Activated B cell treated with CpG ODN at 0.5 μM for 24 hours (primary cell): Measurements from ENCODE around the gene REG1A. TPM values are rescaled to one million over a fixed set of nuclear protein-coding genes. Genes with fewer than 3 reads are reported as not detected.

Experiments used
- ATAC-seq: fragments of 200-7000 bp; cut with Tn5 transposase; one replicate; pipeline ENCODE4 v1.10.0; 2021; ENCODE audit warnings: low read depth, mild to moderate bottlenecking, moderate library complexity
- CTCF ChIA-PET: fragments of 350-600 bp; sonication (Branson Sonifier 250); formaldehyde crosslinking; loops from one replicate; lab custom pipeline; 2021; ENCODE audit warnings: antibody characterized with exemption; lab: Charles Lee
- POLR2A ChIA-PET: fragments of 350-600 bp; sonication (Branson Sonifier 250); formaldehyde crosslinking; loops from one replicate; lab custom pipeline; 2021; ENCODE audit warnings: antibody characterized with exemption; lab: Charles Lee
- DNase-seq: peaks from one replicate; pipeline ENCODE4 v3.0.0; 2022
- H3K27ac Mint-ChIP-seq: one replicate; pipeline ENCODE4 v1.8.0; 2020; ENCODE audit warnings: mixed read lengths
- H3K27me3 Mint-ChIP-seq: one replicate; pipeline ENCODE4 v1.8.0; 2021; ENCODE audit warnings: mixed read lengths
- H3K36me3 Mint-ChIP-seq: one replicate; pipeline ENCODE4 v1.8.0; 2021; ENCODE audit warnings: low read depth, mixed read lengths
- H3K4me1 Mint-ChIP-seq: one replicate; pipeline ENCODE4 v1.8.0; 2021; ENCODE audit warnings: mixed read lengths
- H3K4me3 Mint-ChIP-seq: one replicate; pipeline ENCODE4 v1.8.0; 2020; ENCODE audit warnings: mild to moderate bottlenecking, mixed read lengths
- H3K9me3 Mint-ChIP-seq: one replicate; pipeline ENCODE4 v1.8.0; 2020; ENCODE audit warnings: mixed read lengths
- intact Hi-C: fragments of 100-400 bp; cut with micrococcal nuclease; formaldehyde crosslinking; loops from one replicate; pipeline ENCODE4 v1.15.1; 2024
- total RNA-seq: library from RNA; stranded (reverse); gene quantifications from 2 replicates; pipeline ENCODE4 v1.2.3, GENCODE V29; 2022
- TF ChIP-seq, protein P1 (sequence below): fragments of 200-600 bp; IDR thresholded peaks from one replicate; pipeline ENCODE4 v1.8.0; 2022; ENCODE audit warnings: antibody characterized with exemption, mild to moderate bottlenecking

The REG1A gene
- total RNA-seq, 1 donor from 2014 or later: not detected

DNA sequence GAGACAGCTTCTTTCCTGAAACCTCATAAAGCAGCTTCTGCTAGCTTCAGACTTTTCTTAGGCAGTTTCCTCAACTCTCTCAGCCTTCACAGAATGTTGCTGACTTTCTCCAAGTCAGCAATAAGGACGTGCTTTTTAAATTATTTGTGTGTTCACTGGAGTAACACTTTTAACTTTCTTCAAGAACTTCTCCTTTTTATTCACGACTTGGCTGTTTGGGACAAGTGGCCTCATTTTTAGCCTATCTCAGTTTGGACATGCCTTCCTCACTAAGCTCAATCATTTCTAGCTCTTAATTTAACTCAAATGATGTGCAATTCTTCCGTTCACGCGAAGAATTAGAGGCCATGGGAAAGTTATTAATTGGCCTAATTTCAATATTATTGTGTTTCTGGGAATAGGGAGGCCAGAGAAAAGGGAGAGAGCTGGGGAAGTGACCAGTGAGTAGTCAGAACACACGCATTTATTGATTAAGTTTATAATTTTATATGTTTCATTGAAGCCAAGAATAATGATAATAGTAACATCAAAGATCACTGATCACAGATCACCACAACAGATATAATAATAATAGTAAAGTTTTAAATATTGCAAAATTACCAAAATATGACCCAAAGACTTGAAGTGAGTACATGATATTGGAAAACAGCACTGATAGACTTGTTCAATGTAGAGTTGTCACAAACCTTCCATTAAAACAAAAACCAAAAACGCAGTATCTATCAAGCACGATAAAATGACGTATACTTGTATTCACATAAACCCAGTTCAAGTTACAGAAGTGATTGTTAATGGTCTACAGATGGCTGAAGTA lies 4.8 kb downstream of the REG1A start:
- ChIA-PET CTCF (no interaction called here), POLR2A (no interaction called here)
- Mint-ChIP-seq H3K4me1 (no peaks in the 10 kb centered on the region), H3K27ac (no peak overlapping the region), H3K9me3 (peaks cover 3% of the 10 kb centered on the region), H3K36me3 (no peaks in the 10 kb centered on the region), H3K27me3 (no peaks in the 10 kb centered on the region), H3K4me3 (no peak overlapping the region)
- intact Hi-C loops: no loop called here
- DNase-seq (no peak), ATAC-seq (no peak)
- TF ChIP-seq, protein P1, sequence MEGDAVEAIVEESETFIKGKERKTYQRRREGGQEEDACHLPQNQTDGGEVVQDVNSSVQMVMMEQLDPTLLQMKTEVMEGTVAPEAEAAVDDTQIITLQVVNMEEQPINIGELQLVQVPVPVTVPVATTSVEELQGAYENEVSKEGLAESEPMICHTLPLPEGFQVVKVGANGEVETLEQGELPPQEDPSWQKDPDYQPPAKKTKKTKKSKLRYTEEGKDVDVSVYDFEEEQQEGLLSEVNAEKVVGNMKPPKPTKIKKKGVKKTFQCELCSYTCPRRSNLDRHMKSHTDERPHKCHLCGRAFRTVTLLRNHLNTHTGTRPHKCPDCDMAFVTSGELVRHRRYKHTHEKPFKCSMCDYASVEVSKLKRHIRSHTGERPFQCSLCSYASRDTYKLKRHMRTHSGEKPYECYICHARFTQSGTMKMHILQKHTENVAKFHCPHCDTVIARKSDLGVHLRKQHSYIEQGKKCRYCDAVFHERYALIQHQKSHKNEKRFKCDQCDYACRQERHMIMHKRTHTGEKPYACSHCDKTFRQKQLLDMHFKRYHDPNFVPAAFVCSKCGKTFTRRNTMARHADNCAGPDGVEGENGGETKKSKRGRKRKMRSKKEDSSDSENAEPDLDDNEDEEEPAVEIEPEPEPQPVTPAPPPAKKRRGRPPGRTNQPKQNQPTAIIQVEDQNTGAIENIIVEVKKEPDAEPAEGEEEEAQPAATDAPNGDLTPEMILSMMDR: no peak

DNA sequence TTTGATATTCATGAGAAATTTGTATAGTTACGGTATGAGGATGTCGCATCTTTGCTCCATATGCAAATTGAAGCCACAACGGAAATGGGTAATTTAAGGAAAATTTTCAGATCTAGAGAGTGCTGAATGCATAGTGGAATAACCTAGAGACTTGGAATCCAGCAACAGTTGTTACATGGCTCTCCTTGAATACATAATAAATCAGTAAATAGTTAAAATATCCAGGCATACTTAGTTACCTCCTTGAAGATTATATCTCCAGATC lies 5.4 kb downstream of the REG1A start:
- Mint-ChIP-seq H3K36me3 (no peaks in the 10 kb centered on the region), H3K4me3 (no peak overlapping the region), H3K27me3 (no peaks in the 10 kb centered on the region), H3K27ac (no peak overlapping the region), H3K4me1 (no peaks in the 10 kb centered on the region), H3K9me3 (peaks cover 3% of the 10 kb centered on the region)
- TF ChIP-seq, protein P1: no peak
- ChIA-PET POLR2A (no interaction called here), CTCF (no interaction called here)
- ATAC-seq (no peak), DNase-seq (no peak)
- intact Hi-C loops: no loop called here

DNA sequence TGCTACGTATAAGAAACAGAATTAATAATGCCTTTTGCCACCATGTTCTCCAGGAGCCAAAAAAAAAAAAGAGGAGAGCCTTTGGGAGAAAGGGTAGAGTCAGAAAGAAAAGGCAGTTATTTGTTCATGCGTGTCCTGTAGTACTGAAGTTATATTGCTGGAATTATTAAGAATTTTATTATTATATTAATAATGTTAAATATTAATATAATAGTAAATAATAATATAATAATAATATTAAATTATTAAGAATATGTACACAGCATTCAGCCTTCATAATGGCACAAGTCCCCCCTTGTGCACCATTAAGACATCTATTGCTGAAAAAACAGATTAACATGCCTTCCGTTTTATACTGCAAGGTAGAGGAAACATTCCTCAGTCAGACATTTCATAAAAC lies 8.1 kb downstream of the REG1A start:
- Mint-ChIP-seq H3K27ac (no peak overlapping the region), H3K9me3 (no peaks in the 10 kb centered on the region), H3K4me3 (no peak overlapping the region), H3K36me3 (no peaks in the 10 kb centered on the region), H3K4me1 (no peaks in the 10 kb centered on the region), H3K27me3 (no peaks in the 10 kb centered on the region)
- POLR2A ChIA-PET: no interaction called here
- intact Hi-C loops: no loop called here
- ATAC-seq (no peak), DNase-seq (no peak)
- CTCF ChIA-PET: no interaction called here
- TF ChIP-seq, protein P1: no peak

DNA sequence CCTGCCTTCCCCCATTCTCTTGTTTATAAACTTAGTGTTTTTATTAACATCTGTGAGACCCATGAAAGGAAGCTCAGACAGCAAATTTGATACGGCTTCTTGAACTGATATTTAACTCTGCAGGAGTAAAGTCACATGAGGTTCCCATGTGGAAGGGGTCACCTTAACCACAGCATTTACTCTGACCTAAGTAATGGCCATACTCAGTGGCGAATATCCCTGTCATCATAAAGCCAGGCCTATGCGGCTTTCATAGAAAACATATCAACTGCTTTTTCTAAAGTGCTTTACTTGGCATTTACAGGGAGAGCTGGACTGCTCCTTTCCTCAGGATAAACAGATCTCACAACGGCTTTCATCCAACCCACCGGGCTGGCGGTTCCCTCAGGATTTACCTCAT lies 9.0 kb downstream of the REG1A start:
- ATAC-seq (no peak), DNase-seq (no peak)
- POLR2A ChIA-PET: no interaction called here
- Mint-ChIP-seq H3K27ac (no peak overlapping the region), H3K4me3 (no peak overlapping the region), H3K4me1 (no peaks in the 10 kb centered on the region), H3K27me3 (no peaks in the 10 kb centered on the region), H3K36me3 (no peaks in the 10 kb centered on the region), H3K9me3 (no peaks in the 10 kb centered on the region)
- TF ChIP-seq, protein P1: no peak
- intact Hi-C loops: no loop called here
- CTCF ChIA-PET: no interaction called here

DNA sequence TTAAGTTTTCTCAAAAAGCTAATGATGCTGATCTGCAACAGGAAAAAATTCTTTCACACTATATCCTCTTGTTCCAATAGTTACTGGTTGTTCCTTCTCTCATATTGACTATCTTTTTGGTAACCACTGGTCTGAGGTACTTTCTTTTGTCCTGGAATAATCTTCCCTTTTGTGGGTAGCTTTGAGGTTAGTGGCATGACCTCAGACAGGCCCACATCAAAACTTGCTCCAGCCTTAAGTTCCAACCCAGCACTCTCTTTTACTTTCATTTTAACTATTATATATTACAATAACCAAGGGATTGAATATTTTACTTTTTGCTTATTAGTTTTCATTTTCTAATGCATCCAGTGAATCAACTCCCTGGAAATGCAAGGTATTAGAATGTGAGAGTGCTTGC lies 9.5 kb downstream of the REG1A start:
- H3K9me3 Mint-ChIP-seq: no peaks in the 10 kb centered on the region
- DNase-seq (no peak), ATAC-seq (no peak)
- H3K4me1 Mint-ChIP-seq: no peaks in the 10 kb centered on the region
- no peak overlapping the region for H3K27ac Mint-ChIP-seq
- no peaks in the 10 kb centered on the region for H3K36me3 Mint-ChIP-seq
- TF ChIP-seq, protein P1: no peak
- intact Hi-C loops: no loop called here
- H3K4me3 Mint-ChIP-seq: no peak overlapping the region
- POLR2A ChIA-PET: no interaction called here
- H3K27me3 Mint-ChIP-seq: no peaks in the 10 kb centered on the region
- CTCF ChIA-PET: no interaction called here
